Hippocampal formation (tissue), 2 donors: ENCODE measurements around the gene HSPG2.
"Not testable (repeated sequence)": the region's sequence is repeated elsewhere in the genome, so short reads cannot be mapped to it uniquely, and the experiment has no call there.

ENCODE experiments used
- DNase-seq, 2 donors: peaks; one replicate each; lab custom pipeline; 2025; lab: John Stamatoyannopoulos, UW

HSPG2 gene

GRCh38 chr1:21823980-21824702, 113.0 kb downstream of the HSPG2 start:
- DNase-seq, result no peak

- DNase-seq, result no peak
Observed at GRCh38 chr1:21823206-21823979, 113.7 kb downstream of the HSPG2 start.

GRCh38 chr1:21822349-21822748, 114.8 kb downstream of the HSPG2 start:
- no peak for DNase-seq

- DNase-seq, result no peak
Observed at GRCh38 chr1:21821385-21822019, 115.6 kb downstream of the HSPG2 start.

GRCh38 chr1:21820597-21821232, 116.4 kb downstream of the HSPG2 start:
- no peak for DNase-seq

GRCh38 chr1:21818656-21819055, 118.5 kb downstream of the HSPG2 start:
- DNase-seq, result no peak

GRCh38 chr1:21816602-21817302, 120.4 kb downstream of the HSPG2 start:
- DNase-seq, result no peak

GRCh38 chr1:21815724-21816321, 121.3 kb downstream of the HSPG2 start:
- DNase-seq, result no peak

- DNase-seq, result no peak
Observed at GRCh38 chr1:21814981-21815582, 122.0 kb downstream of the HSPG2 start.

- no peak for DNase-seq
Observed at GRCh38 chr1:21814241-21814918, 122.7 kb downstream of the HSPG2 start.

- DNase-seq, result no peak
Observed at GRCh38 chr1:21813542-21813941, 123.6 kb downstream of the HSPG2 start.

- DNase-seq, result no peak
Observed at GRCh38 chr1:21811875-21812305, 125.2 kb downstream of the HSPG2 start, which contains the start of gene LDLRAD2. TSS of gene LDLRAD2 (plus strand) at chr1:21812265. CDS start at chr1:21812452, 187 bp downstream.

- no peak for DNase-seq
Observed at GRCh38 chr1:21804536-21804935, 132.6 kb downstream of the HSPG2 start.

- DNase-seq, result no peak
Observed at GRCh38 chr1:21801100-21801499, 136.0 kb downstream of the HSPG2 start.

- DNase-seq, result no peak
Observed at GRCh38 chr1:21799730-21800129, 137.4 kb downstream of the HSPG2 start.

- no peak for DNase-seq
Observed at GRCh38 chr1:21795075-21795474, 142.0 kb downstream of the HSPG2 start.

GRCh38 chr1:21794656-21795055, 142.5 kb downstream of the HSPG2 start:
- DNase-seq, result no peak

GRCh38 chr1:21793104-21793503, 144.0 kb downstream of the HSPG2 start:
- no peak for DNase-seq

- no peak for DNase-seq
Observed at GRCh38 chr1:21786640-21787039, 150.5 kb downstream of the HSPG2 start.

GRCh38 chr1:21785764-21786163, 151.3 kb downstream of the HSPG2 start:
- not testable (repeated sequence) for DNase-seq
